Colonic mucosa (tissue), 4 donors: ENCODE measurements around the gene KIF6. TPM values are rescaled to one million over a fixed set of nuclear protein-coding genes. Genes with fewer than 3 reads are reported as not detected.

Source experiments
- DNase-seq: peaks from one replicate; pipeline ENCODE4 v3.0.0-alpha.2; 2020
- H3K27ac ChIP-seq: fragments of 200-600 bp; one replicate; pipeline ENCODE4 v1.8.0; 2021
- H3K27me3 ChIP-seq: fragments of 200-600 bp; one replicate; pipeline ENCODE4 v1.8.0; 2021
- H3K36me3 ChIP-seq: fragments of 200-600 bp; one replicate; pipeline ENCODE4 v1.8.0; 2021
- H3K4me1 ChIP-seq: fragments of 200-600 bp; one replicate; pipeline ENCODE4 v1.8.0; 2021; ENCODE audit warnings: mild to moderate bottlenecking
- H3K4me3 ChIP-seq: fragments of 200-600 bp; one replicate; pipeline ENCODE4 v1.8.0; 2021
- H3K9ac ChIP-seq, 2 donors: one replicate each; pipeline ENCODE4 v1.7.0; 2013; ENCODE audit warnings: control low read depth in 2 of 2, low read depth in 2 of 2, low read length in 2 of 2
- H3K9me3 ChIP-seq: fragments of 200-600 bp; one replicate; pipeline ENCODE4 v1.8.0; 2021
- intact Hi-C: fragments of 100-400 bp; cut with DNase I; formaldehyde crosslinking; loops from one replicate; pipeline ENCODE4 v1.14.1; 2022
- total RNA-seq, 2 donors: library from RNA; stranded (reverse); fragmentation: NEBNext Ultra II Directional in 1 of 2; extraction: Animal tissue kit (Norgen Biotek cat#: 25700) in 1 of 2; gene quantifications; one replicate each; pipeline ENCODE4 v1.2.1, GENCODE V29; 2021
- TF ChIP-seq, protein P1 (sequence below): fragments of 200-600 bp; IDR thresholded peaks from one replicate; pipeline ENCODE4 v1.8.0; 2022; ENCODE audit warnings: antibody characterized with exemption, mild to moderate bottlenecking
- donor health status: healthy.
- donor health status: DM: no; HTN: no; CAD: no.
- donor health status: DM: no; HTN: no; CAD: no.

KIF6 gene
- total RNA-seq, 2 donors from 2014 or later: 0.08 to 0.17 TPM

DNA sequence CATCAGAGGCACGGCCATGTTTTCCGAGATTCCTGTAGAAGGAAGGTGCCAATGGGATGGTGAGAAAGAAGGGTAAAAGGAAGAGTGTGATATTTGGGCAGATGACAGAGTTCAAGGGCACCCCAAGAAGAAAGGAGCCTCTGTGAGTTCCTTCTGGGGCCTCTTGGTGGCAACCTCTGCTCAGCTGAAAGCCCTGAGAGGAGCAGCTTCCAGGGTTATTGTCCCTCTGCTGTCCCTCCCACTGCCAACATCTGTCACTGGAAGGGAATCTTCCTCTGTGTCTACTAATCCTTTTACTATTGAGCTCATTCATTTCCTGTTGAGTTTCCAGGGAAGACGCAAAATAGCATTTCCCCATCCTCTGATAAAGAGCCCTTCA is 362.7 kb downstream of the KIF6 start:
- Histone ChIP-seq H3K27me3 (no peaks in the 10 kb centered on the region), H3K9ac (no peak overlapping the region), H3K36me3 (no peaks in the 10 kb centered on the region), H3K4me3 (no peak overlapping the region), H3K4me1 (no peaks in the 10 kb centered on the region), H3K9me3 (no peaks in the 10 kb centered on the region), H3K27ac (no peak overlapping the region)
- intact Hi-C loops: loop anchor here (10.0 kb wide), 1 partner anchor 952 kb away; no protein-coding TSS in a partner anchor
- TF ChIP-seq, protein P1, sequence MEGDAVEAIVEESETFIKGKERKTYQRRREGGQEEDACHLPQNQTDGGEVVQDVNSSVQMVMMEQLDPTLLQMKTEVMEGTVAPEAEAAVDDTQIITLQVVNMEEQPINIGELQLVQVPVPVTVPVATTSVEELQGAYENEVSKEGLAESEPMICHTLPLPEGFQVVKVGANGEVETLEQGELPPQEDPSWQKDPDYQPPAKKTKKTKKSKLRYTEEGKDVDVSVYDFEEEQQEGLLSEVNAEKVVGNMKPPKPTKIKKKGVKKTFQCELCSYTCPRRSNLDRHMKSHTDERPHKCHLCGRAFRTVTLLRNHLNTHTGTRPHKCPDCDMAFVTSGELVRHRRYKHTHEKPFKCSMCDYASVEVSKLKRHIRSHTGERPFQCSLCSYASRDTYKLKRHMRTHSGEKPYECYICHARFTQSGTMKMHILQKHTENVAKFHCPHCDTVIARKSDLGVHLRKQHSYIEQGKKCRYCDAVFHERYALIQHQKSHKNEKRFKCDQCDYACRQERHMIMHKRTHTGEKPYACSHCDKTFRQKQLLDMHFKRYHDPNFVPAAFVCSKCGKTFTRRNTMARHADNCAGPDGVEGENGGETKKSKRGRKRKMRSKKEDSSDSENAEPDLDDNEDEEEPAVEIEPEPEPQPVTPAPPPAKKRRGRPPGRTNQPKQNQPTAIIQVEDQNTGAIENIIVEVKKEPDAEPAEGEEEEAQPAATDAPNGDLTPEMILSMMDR: no peak
- no peak for DNase-seq

GRCh38 chr6:39361657-39362486 is 363.3 kb downstream of the KIF6 start:
- Histone ChIP-seq H3K9ac (no peak overlapping the region), H3K4me3 (no peak overlapping the region), H3K4me1 (no peaks in the 10 kb centered on the region), H3K36me3 (no peaks in the 10 kb centered on the region), H3K9me3 (no peaks in the 10 kb centered on the region), H3K27ac (no peak overlapping the region), H3K27me3 (no peaks in the 10 kb centered on the region)
- intact Hi-C loops: loop anchor here (10.0 kb wide), 1 partner anchor 953 kb away; no protein-coding TSS in a partner anchor
- TF ChIP-seq, protein P1: peak; percentile 66
- DNase-seq: peak; percentile 51

- DNase-seq: no peak
- H3K9ac ChIP-seq: no peak overlapping the region
- H3K27ac ChIP-seq: no peak overlapping the region
- H3K36me3 ChIP-seq: no peaks in the 10 kb centered on the region
- H3K27me3 ChIP-seq: no peaks in the 10 kb centered on the region
- H3K4me1 ChIP-seq: no peaks in the 10 kb centered on the region
- intact Hi-C loops: loop anchor here (10.0 kb wide), 1 partner anchor 954 kb away; no protein-coding TSS in a partner anchor
- no peaks in the 10 kb centered on the region for H3K9me3 ChIP-seq
- TF ChIP-seq, protein P1: no peak
- H3K4me3 ChIP-seq: no peak overlapping the region
Observed at GRCh38 chr6:39360378-39360777, 364.8 kb downstream of the KIF6 start.

DNA sequence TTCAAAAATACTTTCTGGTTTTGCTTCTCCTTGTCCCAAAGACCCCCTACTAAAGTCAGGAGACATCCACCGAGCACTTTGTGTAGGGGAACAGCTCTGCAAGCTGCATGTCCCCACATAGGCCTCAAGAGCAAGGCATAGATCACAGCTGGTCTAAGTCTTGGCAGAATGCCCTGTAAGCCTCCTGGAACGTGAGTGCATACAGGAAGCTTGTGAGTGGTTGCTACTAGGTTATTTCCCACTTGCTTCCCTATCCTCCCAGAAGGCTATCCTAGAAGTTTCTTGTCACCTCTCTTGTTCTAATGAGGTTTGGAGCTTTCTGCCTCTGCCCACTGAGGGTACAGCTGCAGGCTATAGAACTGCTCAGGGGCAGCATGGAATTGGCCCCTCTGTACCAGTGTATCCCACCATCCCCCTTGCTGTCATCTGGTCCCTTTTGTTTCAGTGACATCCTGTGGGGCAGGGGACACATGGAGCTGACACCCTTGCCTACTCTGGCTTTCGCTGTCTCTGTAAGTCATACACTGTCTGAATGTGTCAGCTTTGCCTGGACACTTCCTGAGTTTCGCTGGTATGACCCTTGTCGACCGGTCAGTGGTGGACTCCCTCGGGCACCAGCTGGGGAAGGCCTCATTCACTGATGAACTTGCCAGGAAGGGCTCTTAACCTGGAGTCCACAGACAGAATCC is 367.1 kb downstream of the KIF6 start:
- Histone ChIP-seq H3K27ac (no peak overlapping the region), H3K9ac (no peak overlapping the region), H3K27me3 (no peaks in the 10 kb centered on the region), H3K9me3 (no peaks in the 10 kb centered on the region), H3K4me3 (no peak overlapping the region), H3K36me3 (no peaks in the 10 kb centered on the region), H3K4me1 (no peaks in the 10 kb centered on the region)
- intact Hi-C loops: no loop called here
- TF ChIP-seq, protein P1: no peak
- peak; percentile 40 for DNase-seq

DNA sequence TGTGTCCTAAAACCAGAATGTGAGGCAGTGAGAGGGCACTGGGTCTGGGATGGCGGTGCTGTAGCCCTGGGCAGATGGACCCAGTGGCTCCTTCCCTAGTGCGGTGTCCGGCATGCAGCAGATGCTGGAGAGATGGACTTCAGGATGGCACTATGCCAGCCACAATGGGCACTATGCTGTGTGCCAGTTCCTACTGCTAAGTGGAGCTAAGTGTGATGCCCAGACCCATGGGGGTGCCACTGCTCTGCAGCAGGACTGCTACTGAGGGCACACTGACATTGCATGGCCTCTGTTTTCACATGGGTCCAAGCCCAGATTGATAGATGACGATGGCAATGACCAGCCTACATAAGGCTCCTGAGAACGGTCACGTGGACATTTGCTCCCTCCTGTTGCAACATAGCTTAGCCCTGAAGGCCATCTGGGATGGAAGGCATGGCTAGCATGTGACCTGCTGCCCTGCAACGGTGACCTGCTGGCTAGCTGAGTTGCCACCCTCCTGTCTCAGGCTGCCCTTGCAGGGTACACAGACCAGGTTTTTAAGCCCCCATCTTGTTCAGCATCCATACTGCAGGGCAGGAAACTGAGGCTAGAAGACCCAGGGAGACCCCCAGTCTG is 371.4 kb downstream of the KIF6 start:
- H3K4me3 ChIP-seq: no peak overlapping the region
- H3K27ac ChIP-seq: no peak overlapping the region
- DNase-seq: no peak
- H3K9ac ChIP-seq: no peak overlapping the region
- TF ChIP-seq, protein P1: no peak
- intact Hi-C loops: no loop called here
- no peaks in the 10 kb centered on the region for H3K27me3 ChIP-seq
- no peaks in the 10 kb centered on the region for H3K36me3 ChIP-seq
- H3K4me1 ChIP-seq: no peaks in the 10 kb centered on the region
- H3K9me3 ChIP-seq: no peaks in the 10 kb centered on the region
